KMS-11 (cell line): ENCODE results near the gene C10orf105.

Experiments used
- H2AFZ ChIP-seq: fragments of 200-600 bp; sonication (generic); 2 replicates; pipeline ENCODE4 v1.6.1; 2016; ENCODE audit warnings: antibody characterized with exemption, mixed run types, low read depth
- H3K27ac ChIP-seq: fragments of 200-600 bp; sonication (generic); 2 replicates; pipeline ENCODE4 v1.6.1; 2016; ENCODE audit warnings: mild to moderate bottlenecking, mixed run types
- H3K27me3 ChIP-seq: fragments of 200-600 bp; sonication (generic); 2 replicates; pipeline ENCODE4 v1.6.1; 2017; ENCODE audit warnings: mild to moderate bottlenecking, low read depth, mixed run types, moderate library complexity; ENCODE audit not compliant: insufficient read depth
- H3K36me3 ChIP-seq: fragments of 200-600 bp; sonication (generic); 2 replicates; pipeline ENCODE4 v1.6.1; 2017; ENCODE audit warnings: mild to moderate bottlenecking, mixed run types; ENCODE audit not compliant: insufficient read depth
- H3K4me1 ChIP-seq: fragments of 200-600 bp; sonication (generic); 2 replicates; pipeline ENCODE4 v1.6.1; 2016; ENCODE audit warnings: mild to moderate bottlenecking, low read depth, mixed run types; ENCODE audit not compliant: poor library complexity, severe bottlenecking
- H3K4me2 ChIP-seq: fragments of 200-600 bp; sonication (generic); 2 replicates; pipeline ENCODE4 v1.7.0; 2016; ENCODE audit warnings: mild to moderate bottlenecking, mixed run types
- H3K4me3 ChIP-seq: fragments of 200-600 bp; sonication (generic); IDR thresholded peaks from 2 replicates; pipeline ENCODE4 v1.6.1; 2017; ENCODE audit warnings: low read depth, low read length, mixed read lengths; ENCODE audit not compliant: insufficient read depth
- H3K79me2 ChIP-seq: fragments of 200-600 bp; sonication (generic); 2 replicates; pipeline ENCODE4 v1.6.1; 2016; ENCODE audit warnings: low read depth, mixed run types; ENCODE audit not compliant: insufficient read depth
- H3K9ac ChIP-seq: fragments of 200-600 bp; sonication (generic); 2 replicates; pipeline ENCODE4 v1.6.1; 2016; ENCODE audit warnings: mild to moderate bottlenecking, mixed run types
- H4K20me1 ChIP-seq: fragments of 200-600 bp; sonication (generic); 2 replicates; pipeline ENCODE4 v1.6.1; 2016; ENCODE audit warnings: mild to moderate bottlenecking, mixed run types; ENCODE audit not compliant: insufficient read depth
- TF ChIP-seq, protein P1 (sequence below): fragments of 200-600 bp; sonication (generic); conservative IDR thresholded peaks from 2 replicates; pipeline ENCODE4 v1.6.1; 2017; ENCODE audit warnings: low read depth, mild to moderate bottlenecking, antibody characterized with exemption, low read length, moderate library complexity, mixed read lengths

The C10orf105 gene

DNA sequence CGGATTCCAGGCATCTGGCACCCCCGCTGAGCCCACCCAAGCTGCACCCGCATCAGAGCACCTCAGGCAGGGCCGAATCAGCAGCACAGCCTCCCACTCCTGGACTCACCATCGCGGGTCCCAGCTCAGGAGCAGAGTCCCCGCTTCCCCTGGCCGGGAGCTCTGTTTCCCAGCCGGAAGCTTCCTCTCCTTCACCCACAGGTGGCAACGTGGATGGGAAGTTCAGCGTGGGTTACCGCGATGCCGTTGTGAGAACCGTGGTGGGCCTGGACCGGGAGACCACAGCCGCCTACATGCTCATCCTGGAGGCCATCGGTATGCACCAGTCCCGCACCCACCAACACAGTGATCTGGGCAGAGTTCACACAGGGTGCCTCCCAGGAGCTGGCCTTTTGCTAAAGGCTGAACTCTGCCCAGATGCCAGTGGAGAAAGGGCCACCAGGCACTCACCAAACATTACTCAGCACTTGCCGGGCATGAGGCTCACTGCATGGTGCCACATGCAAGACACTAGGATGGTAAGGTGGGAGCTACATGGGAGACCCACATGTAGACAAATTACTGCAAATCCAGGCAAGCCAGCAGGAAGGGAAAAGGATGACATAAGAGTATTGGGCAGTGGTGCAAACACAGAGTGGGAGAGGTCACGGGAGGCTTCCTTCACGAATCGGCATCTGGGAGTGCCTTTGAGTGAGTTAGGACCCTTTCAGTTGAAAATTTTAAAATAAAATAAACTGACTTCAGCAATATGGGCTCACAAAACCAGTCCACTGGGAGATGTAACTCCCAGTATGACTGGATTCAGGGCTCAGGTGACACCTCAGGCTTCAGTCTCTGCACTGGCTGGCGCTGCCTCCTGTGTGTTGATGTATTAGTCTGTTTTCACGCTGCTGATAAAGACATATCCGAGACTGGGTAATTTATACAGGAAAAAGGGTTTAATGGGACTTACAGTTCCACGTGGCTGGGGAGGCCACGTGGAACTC lies 10.4 kb downstream of the C10orf105 start:
- Histone ChIP-seq H3K27ac (no peak overlapping the region), H3K27me3 (peaks cover 53% of the 10 kb centered on the region), H2AFZ (no peak overlapping the region), H3K79me2 (no peaks in the 10 kb centered on the region), H3K4me3 (no peak overlapping the region), H4K20me1 (no peaks in the 10 kb centered on the region), H3K4me2 (no peak overlapping the region), H3K9ac (no peak overlapping the region), H3K4me1 (no peaks in the 10 kb centered on the region), H3K36me3 (no peaks in the 10 kb centered on the region)
- TF ChIP-seq, protein P1, sequence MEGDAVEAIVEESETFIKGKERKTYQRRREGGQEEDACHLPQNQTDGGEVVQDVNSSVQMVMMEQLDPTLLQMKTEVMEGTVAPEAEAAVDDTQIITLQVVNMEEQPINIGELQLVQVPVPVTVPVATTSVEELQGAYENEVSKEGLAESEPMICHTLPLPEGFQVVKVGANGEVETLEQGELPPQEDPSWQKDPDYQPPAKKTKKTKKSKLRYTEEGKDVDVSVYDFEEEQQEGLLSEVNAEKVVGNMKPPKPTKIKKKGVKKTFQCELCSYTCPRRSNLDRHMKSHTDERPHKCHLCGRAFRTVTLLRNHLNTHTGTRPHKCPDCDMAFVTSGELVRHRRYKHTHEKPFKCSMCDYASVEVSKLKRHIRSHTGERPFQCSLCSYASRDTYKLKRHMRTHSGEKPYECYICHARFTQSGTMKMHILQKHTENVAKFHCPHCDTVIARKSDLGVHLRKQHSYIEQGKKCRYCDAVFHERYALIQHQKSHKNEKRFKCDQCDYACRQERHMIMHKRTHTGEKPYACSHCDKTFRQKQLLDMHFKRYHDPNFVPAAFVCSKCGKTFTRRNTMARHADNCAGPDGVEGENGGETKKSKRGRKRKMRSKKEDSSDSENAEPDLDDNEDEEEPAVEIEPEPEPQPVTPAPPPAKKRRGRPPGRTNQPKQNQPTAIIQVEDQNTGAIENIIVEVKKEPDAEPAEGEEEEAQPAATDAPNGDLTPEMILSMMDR = no peak

DNA sequence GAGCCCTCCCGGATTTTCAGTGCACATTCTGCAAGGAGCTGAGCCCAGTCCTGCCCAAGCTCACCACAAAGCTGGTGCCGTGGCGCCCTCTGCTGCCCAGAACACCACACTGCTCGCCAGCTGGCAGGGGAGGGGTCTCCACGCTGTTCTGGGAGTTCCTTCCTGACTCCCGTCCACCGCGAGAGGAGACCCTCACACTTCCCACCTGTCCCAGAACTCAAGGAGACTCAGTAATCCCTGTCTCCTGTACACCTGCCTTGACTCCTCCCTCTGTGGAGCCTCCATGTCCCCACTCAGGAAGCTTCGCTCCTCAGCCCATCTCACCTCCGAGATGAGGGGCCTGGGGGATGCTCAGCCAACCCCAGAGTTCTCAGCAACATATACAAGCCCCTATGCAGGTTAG lies 11.3 kb downstream of the C10orf105 start:
- Histone ChIP-seq H3K27me3 (peaks cover 55% of the 10 kb centered on the region), H3K27ac (no peak overlapping the region), H3K36me3 (no peaks in the 10 kb centered on the region), H2AFZ (no peak overlapping the region), H3K9ac (no peak overlapping the region), H4K20me1 (no peaks in the 10 kb centered on the region), H3K79me2 (no peaks in the 10 kb centered on the region), H3K4me3 (no peak overlapping the region), H3K4me2 (no peak overlapping the region), H3K4me1 (no peaks in the 10 kb centered on the region)
- TF ChIP-seq, protein P1 = peak; percentile 76

DNA sequence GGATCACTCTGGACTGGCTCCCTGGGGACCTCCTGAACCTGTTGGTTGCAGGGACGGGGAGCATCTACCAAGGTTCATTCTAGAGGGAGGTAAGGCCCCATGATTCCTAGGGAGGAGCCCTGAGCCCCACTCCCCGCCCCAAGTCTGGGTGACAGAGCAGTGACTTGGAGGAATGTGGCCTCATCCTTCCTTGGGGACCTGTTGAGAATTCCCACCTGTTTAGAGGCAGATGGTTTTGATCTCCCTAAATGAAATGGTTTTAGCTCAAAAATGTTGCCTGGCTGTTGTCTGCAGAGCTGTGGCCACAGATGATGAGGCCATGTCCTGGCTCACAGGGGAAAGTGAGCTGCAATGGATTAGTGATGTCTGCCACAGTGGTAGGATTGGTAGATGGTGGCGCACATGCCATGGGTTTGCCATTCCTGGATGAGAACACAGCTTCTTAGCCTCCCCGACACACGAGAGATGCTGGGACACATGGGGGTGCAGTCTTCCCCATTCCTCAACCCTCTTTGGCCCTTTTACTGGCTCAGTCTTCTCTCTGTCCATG lies 12.3 kb downstream of the C10orf105 start:
- H3K27ac ChIP-seq = no peak overlapping the region
- no peaks in the 10 kb centered on the region for H3K36me3 ChIP-seq
- H2AFZ ChIP-seq = no peak overlapping the region
- H3K9ac ChIP-seq = no peak overlapping the region
- H4K20me1 ChIP-seq = no peaks in the 10 kb centered on the region
- H3K4me3 ChIP-seq = no peak overlapping the region
- no peaks in the 10 kb centered on the region for H3K4me1 ChIP-seq
- no peak overlapping the region for H3K4me2 ChIP-seq
- peaks cover 64% of the 10 kb centered on the region for H3K27me3 ChIP-seq
- H3K79me2 ChIP-seq = no peaks in the 10 kb centered on the region
- TF ChIP-seq, protein P1 = no peak

DNA sequence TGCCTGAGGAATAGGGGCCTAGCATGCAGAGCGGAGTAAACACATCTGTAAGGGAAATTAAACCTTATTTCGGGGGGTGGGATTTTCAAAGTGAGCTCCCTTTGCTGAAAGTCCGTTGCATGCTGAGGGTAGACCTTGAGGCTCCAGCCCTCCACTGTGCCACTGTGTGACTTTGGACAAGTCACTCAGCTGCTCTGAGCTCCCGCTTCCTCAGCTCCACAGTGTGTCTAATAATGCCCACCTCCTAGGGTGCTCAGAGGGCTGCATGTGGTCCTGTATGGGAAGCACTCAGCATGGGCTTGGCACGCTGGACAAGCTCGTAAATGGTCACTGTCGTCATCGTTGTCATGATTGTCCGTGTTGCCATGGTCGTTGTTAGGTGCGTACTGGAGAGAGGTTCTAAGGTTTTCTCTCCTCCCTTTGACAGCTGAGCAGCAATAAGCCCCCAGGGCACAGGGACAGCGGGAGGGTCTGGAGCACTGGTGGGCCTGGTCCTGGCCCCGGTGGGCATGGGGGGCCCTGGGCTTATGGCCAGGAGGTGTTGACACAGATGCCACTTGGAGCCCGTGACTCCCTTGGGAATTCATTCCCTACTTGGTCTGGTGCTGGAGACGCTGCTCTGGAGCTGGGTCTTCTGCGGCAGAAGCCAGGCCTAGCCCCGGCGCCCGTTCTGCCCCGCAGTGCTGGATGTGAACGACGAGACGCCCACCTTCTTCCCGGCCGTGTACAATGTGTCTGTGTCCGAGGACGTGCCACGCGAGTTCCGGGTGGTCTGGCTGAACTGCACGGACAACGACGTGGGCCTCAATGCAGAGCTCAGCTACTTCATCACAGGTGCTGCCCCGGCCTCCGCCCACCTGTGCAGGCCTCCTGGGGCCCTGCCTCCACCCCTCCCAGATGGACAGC lies 13.1 kb downstream of the C10orf105 start:
- Histone ChIP-seq H3K4me2 (no peak overlapping the region), H3K79me2 (no peaks in the 10 kb centered on the region), H3K27me3 (peaks cover 70% of the 10 kb centered on the region), H3K36me3 (no peaks in the 10 kb centered on the region), H3K27ac (no peak overlapping the region), H3K4me1 (no peaks in the 10 kb centered on the region), H3K4me3 (no peak overlapping the region), H2AFZ (no peak overlapping the region), H3K9ac (no peak overlapping the region), H4K20me1 (no peaks in the 10 kb centered on the region)
- TF ChIP-seq, protein P1 = no peak
